ENCODE data around the gene THAP4.

The THAP4 gene

GRCh38 chr2:241637018-241637794 lies at the start of gene THAP4, which contains the start of gene ATG4B:
TSS of gene THAP4 (minus strand) at chr2:241637158. CDS start at chr2:241637017, 141 bp downstream.
TSS of gene ATG4B (plus strand) at chr2:241637693. CDS start at chr2:241637715, 22 bp downstream.
- peak; percentile 83 for DNase-seq

GRCh38 chr2:241686324-241686649 lies 49.3 kb upstream of the THAP4 start:
- no peak for DNase-seq

GRCh38 chr2:241680827-241681599 lies 44.1 kb upstream of the THAP4 start:
- no peak for DNase-seq

- DNase-seq, result no peak
These were observed 43.1 kb upstream of the THAP4 start for GRCh38 chr2:241680044-241680443.

- no peak for DNase-seq
These were observed 42.0 kb upstream of the THAP4 start for GRCh38 chr2:241678784-241679540.

- no peak for DNase-seq
These were observed 41.3 kb upstream of the THAP4 start for GRCh38 chr2:241678307-241678706.

GRCh38 chr2:241677392-241677791 lies 40.4 kb upstream of the THAP4 start:
- DNase-seq, result no peak

GRCh38 chr2:241676665-241677064 lies 39.7 kb upstream of the THAP4 start:
- DNase-seq, result no peak

- DNase-seq, result no peak
These were observed 38.9 kb upstream of the THAP4 start for GRCh38 chr2:241675885-241676284.

GRCh38 chr2:241673797-241674725 lies 37.1 kb upstream of the THAP4 start:
- DNase-seq, result no peak

- DNase-seq, result no peak
These were observed 36.3 kb upstream of the THAP4 start for GRCh38 chr2:241673189-241673663.

GRCh38 chr2:241672243-241673188 lies 35.6 kb upstream of the THAP4 start:
- no peak for DNase-seq

- DNase-seq, result no peak
These were observed 34.7 kb upstream of the THAP4 start for GRCh38 chr2:241671457-241672240.

- no peak for DNase-seq
These were observed 33.6 kb upstream of the THAP4 start for GRCh38 chr2:241670333-241671110.

GRCh38 chr2:241668839-241669238 lies 31.9 kb upstream of the THAP4 start:
- DNase-seq, result no peak

GRCh38 chr2:241668354-241668753 lies 31.4 kb upstream of the THAP4 start:
- DNase-seq, result no peak

- no peak for DNase-seq
These were observed 29.9 kb upstream of the THAP4 start for GRCh38 chr2:241666627-241667400.

GRCh38 chr2:241665731-241666440 lies 28.9 kb upstream of the THAP4 start:
- no peak for DNase-seq

Measured in GDM1 (cell line).